Ramos (cell line): ENCODE data around the gene PDP2.

ENCODE experiments used
- in situ Hi-C: fragments of 300-500 bp; cut with MboI; formaldehyde crosslinking; loops from one replicate; pipeline ENCODE4 v1.14.3; 2022; ENCODE audit warnings: low sequenced_read_pairs; ENCODE audit not compliant: unreplicated experiment

PDP2 gene

DNA sequence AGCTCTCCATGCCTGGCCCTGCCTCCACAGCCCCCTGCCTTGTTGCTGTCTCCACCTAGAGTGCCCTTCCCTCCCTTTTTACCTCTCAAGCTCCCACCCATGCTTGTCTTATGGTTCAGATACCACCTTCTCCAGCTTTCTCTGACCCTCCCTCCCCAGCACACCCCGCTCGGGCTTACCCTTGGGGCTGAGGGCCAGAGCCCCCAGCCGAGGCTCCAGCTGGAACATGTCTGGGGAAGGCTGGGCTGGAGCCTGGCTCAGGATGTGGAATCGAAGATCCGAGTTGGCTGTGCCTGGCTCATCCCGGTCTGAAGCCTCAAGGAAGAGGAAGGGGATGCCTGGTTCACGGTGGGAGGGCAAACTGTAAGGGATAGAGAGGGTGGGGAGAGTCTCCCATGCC lies 34.7 kb downstream of the PDP2 start:
- in situ Hi-C loops, result no loop called here

DNA sequence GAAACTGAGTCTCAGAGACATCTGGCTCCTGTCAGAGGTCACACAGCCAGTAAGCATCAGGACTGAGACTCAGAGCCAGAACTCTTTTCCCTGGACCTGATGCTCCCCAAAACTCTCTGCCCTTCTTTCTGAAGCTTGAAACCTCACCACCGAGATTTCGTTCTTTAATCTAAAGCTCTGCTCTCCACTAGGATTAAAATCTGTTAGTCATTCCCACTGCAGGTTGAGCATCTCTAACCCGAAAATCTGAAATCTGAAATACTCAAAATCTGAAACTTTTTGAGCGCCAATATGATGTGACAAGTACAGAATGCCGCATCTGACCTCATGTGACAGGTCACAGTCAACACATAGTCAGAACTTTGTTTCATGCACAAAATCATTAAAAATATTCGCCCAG lies 36.2 kb downstream of the PDP2 start:
- in situ Hi-C loops, result no loop called here

DNA sequence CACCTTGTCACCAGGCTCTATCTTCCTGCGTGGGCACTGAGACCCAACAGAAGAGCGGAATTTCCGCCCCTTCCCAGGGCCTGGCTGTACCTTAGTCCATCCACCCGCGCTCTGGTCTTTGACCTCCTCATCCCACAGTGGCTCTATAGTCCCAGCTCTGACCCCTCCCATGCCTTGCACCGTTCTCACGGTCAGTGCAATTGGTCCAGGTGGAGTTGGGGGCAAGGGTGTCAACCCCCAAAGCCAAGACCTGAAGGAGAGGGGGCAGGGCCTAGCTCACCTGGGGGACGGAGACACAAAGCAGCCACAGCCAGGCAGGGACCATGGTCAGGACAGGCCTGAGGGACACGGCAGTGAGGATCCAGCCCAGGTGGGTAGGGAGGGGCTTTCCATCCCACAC lies 37.4 kb downstream of the PDP2 start:
- in situ Hi-C loops, result no loop called here

DNA sequence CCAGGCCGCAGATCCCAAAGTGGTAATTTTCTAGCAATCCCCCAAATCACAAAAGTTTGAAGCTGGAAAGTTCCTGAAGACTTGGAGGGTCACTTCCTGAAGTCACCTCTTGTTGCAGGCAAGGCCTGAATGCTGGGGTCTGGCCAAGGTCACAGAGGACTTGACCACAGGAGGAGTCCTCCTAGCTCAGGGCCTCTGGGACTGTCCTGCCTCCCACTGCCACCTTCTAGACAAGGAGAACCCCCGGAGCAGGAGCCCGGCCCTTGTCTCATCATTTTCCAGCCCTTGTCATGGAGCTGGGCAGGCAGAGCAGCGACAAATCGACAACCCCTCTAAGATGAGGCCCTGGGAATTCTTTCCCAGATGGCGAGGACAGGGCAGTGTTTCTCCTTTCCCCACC lies 38.0 kb downstream of the PDP2 start:
- in situ Hi-C loops, result no loop called here

DNA sequence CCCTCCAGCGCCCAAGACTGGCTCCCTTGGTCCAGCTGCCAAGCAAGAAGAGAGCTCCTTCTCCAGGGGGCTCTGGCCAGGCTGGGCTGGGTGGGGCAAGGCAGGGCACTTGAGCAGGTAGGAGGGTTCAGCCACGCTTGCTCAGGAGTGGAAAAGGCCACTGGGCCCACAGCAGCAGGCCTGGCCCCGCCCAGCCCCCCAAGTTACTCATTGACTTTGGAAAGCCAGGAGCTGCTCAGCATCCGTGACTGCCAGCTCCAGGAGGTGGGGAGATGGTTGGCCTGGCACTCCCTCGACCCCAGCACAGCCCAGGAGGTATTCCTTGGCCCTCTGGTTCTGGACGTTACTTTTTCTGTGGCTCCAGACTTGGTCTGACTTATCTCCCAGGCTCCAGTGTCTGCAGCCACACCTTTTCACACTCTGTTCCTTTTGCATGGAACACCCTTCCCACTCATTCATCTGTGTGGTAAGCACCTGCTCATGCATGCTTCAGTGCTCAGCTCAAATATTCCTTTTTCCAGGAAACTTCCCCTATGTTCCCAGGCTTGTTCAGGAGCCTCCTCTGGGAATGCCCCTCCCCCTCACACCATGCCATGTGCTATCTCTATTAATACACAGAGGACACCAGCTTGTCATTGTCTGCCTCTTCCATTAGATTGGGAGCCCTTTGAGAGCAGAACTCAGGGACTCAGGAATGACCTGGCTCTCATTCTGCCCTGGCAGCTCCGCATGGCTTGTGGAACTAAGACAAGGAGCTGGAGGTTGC lies 38.7 kb downstream of the PDP2 start, which contains the start of gene CDH16:
Gene CDH16 (minus strand): TSS at position 83 of the 766 bp plus-strand sequence. CDS start 820 bp downstream, outside the sequence.
- in situ Hi-C loops, result no loop called here

DNA sequence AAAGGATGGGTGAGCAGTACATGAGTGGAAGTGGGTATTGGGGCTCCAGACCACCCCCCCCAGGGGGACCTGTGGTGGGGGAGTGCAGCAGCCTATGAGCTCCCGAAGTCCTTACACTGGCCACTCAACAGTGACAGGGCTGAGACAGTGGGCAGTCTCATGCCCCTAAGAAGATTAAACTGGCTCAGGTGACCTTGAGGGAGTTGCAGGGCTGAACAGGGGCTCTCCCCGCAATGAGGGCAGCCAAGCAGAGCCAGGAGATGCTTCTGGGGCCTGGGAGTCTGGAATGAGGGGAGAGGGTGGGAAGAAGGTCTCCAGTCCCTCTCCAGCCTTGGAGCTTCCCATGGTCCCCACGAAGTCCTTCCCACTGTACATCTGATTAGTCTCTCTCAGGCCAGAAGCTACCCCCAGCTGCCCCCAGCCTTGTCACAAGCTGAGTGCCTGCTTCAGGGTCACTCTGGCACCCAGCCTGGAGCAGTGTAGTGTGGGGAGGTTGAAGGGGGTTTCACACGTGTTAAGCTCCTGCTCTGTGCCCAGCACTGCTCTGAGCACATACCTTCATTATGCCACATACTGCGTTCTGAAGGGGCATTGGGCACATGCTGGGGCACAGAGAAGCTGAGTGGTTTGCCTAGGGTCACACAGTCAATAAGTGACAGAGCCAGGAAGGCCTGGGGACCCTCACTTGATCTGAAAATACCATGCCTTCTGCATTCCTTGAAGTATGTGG lies 39.4 kb downstream of the PDP2 start:
- in situ Hi-C loops, result no loop called here

DNA sequence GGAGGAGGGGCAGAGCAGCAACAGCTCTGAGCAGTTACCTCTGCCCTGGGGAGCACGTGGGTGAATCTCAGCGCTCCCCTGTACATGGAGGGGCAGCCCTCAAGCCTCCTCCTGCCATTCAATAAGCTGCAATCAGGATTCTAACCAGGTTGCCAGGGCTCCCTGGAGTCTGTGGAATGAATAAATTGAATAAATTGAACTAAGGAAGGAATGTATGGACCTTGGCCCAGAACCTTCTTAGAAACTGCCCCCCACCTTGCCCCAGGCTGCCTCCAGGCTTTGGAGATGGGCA lies 39.9 kb downstream of the PDP2 start:
- in situ Hi-C loops, result no loop called here

DNA sequence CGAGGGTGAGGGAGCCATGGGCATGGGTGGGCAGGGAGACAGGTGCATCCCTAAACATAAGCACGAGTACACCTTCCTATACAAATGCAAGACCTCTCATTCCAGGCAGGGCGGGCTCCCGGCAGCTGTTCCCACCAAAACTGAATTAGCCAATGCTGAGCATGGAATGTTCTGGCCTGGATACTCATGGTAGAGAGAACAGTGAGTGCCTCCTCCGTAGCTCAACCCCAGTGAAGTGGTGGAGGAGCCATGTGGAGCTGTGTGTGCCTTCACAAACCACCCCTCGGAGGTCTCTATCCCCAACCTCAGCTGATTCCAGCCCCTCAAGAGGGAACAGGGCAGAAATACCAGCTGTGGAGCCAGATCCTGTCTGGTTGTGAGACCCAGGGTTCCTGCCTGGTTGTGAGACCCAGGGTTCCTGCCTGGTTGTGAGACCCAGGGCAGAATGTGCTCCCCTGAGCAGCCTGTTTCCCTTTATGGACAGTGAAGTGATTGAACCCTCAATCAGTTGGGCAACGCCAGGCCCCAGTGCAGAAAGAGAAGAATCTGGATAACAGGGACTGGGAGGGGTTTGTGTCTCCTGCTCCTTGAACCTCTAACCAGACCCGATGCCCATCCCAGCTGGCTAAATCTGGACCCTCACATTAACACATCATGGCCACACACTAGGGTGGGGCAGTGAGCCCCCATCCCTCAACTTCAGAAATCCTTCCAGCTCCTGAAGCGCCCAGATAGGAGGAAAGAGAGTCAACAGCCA lies 40.8 kb downstream of the PDP2 start:
- in situ Hi-C loops, result no loop called here

DNA sequence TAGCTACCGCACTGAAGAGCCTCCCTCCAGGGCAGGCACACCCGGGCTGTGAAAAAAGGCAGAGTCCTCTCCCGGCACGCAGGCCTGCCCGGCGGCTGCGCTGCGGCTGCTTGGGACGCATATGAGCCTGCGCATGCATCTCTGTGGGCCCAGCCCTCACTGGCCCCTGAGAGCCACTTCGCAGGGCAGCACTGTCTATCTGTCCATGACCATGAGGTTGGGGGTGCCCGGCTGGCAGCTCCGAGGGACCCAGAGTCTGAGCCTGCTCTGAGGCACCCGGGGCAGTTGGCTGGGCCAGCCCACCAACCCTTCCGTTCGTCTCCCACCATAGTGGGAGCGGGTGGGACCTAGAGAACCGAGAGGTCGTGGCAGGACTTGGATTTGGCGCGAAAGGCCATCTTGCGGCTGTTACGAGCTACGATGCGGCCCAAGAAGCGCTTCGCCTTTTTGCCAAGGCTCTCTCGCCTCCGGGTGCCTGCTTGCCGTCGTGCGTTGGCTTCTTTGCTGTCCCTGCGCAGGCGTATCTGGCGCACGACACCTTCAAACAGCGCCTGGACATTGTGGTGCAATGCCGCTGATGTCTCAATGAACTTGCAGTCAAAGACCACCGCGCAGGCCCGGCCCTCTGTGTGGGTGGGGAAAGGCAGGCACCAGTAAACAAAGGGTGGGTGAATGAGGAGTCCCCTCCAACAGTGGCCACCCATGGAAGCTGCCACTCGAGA lies 41.6 kb downstream of the PDP2 start:
- in situ Hi-C loops, result no loop called here

DNA sequence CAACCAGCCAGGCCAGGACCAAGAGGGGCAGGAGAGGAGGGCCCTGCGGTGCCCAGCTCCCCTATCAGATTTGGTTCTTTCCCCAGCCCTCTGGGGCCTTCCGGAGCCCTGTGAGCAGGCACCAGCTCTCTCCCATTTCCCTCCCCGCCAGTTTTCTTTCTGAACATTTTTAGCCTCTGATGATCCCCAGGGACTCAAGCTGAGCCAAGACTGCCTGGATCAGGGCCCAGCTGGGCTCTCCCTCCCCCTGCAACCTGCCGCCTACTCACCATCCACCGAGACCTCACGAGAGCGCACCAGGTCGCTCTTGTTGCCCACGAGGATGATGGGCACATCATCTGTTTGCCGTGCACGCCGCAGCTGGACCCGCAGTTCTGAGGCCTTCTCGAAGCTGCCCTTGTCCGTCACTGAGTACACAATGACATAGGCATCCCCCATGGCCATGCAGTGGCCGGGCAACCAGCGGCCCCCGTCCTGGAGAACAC lies 43.0 kb downstream of the PDP2 start:
- in situ Hi-C loops, result no loop called here

DNA sequence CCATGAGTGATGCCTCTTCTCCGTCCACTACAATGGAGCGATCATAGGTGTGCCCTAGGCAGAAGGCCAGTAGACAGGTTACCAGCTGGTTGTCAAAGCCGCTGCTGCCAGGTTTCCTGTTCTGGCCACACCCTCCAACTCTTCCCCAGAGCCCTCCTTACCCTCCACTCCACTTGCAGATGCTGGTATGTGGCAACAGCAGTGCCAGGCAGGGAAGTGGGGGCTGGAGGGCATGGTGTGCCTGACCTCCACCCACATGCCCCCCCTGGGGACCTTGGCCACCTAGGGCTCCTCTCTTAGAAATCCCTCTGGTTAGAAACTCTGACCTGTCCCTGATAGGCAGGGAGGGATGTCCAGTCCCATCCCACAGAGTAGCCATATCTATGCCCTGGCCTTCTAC lies 43.6 kb downstream of the PDP2 start:
- in situ Hi-C loops, result no loop called here

DNA sequence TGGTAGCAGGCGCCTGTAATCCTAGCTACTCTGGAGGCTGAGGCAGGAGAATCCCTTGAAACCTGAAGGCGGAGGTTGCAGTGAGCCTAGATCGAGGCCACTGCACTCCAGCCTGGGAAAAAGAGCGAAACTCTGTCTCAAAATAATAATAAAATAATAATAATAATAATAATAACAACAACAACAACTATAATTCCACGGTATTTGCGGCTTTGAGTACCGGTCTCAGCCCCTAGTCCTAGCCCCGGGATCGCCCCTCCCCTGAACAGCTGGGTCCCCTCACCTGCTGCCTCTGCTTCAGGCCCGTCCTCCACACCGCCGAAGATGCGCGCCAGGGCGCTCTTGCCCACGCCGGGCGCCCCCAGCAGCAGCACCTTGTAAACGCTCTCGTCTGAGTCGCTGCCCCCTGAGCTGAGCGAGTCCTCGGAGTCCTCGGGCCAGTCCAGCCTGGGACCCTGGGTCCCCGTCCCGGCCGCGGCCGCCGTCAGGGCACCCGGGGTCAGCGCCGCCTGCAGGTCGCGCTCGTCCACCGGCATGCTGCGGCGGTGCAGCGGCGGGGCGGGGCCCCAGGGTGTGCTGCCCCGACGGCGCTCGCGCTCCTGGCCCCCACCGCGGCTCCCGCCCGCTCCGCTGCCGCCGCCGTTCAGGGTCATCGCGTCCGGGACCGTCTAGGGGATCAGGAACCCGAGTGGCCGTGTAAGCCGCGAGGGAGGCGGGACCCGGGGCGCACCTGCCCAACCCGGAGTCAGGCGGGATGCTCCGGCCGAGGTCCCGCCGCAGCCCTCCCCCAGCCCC lies 44.4 kb downstream of the PDP2 start:
- in situ Hi-C loops, result no loop called here

DNA sequence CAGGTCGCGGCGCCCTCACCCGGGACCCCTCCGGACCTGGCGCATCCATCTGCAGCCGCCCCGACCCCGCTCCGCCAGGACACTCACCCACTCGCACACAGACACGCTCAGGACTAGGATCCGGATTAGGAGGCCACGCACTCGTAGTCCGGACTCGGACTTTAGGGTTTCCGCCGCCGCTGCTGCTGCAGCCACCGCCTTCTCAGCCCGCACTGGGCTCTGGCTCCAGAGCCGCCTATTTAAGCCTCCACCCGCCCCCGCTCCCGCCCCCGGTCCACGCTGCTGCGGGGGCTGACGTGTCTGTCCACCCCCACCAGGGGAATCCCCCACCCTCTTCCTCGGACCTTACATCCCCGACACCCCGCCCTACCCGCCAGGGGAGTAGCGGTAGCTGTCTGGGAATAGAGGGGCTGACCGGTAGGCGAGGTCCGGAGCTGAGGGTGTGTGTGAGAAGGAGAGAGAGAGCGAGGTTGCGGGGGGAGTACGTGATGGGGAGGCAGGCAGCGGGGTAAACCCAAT lies 45.1 kb downstream of the PDP2 start, which contains the start of gene RRAD:
Gene RRAD (minus strand): TSS at position 214 of the 519 bp plus-strand sequence. CDS start 356 bp downstream, outside the sequence.
- in situ Hi-C loops, result no loop called here

DNA sequence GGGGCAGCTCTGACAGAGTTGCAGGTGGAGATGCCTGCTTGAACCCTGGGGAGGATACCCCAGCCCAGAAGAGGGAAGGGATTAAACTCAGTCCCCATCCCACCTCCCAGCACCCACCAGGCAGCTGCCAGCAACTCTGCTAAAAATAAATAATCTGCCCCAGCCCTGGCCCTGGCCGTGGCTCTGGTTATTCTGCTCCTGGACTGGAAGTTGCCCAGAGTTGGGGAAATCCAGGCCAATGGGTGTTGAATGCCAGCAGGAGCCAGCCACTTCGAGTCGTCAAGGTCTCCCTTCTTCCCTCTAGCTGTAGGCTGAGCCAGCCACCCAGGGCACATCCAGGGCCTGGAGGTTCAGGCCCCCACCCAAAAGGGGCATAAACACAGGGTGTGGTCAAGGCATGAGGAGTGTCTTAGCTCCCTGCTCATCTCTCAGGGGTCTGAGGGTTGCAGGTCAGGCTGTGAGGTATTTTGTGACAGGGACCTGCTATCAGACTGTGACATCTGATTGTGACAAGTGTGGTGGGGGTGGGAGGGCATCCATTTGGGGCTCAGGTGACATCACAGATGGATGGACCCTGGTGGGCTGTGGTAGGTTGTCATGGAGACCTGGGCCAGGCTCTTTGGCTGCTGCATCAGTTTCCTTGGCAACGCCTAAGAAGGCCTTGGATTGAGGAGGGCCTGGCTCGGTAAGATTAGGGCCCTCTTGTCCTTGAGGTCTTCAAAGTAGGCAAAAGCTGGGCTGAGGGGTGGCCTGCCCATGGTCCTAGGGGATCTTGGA lies 46.0 kb downstream of the PDP2 start:
- in situ Hi-C loops, result no loop called here

DNA sequence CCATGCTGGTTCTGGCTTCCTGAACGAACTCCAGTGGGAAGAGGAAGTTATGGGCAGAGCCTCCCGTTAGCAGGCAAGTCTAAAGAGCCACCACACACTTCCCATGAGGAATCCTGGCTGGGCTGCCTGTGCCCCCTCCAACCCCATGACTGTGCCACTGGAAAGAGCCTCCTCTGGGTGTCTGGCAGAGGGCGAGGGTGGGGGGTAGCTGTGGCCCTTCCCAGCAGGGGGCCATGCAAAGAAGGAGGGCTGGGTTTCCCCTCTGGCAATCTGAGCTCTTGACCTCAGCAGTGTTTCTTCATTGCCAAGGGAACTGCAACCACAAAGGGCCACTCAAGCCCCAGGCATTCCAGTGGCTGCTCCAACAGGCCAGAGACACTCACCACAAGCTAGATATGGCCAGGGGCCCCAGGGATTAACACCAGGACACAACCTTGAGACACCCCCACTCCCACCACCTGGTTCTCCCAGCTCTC lies 46.7 kb downstream of the PDP2 start:
- in situ Hi-C loops, result no loop called here

DNA sequence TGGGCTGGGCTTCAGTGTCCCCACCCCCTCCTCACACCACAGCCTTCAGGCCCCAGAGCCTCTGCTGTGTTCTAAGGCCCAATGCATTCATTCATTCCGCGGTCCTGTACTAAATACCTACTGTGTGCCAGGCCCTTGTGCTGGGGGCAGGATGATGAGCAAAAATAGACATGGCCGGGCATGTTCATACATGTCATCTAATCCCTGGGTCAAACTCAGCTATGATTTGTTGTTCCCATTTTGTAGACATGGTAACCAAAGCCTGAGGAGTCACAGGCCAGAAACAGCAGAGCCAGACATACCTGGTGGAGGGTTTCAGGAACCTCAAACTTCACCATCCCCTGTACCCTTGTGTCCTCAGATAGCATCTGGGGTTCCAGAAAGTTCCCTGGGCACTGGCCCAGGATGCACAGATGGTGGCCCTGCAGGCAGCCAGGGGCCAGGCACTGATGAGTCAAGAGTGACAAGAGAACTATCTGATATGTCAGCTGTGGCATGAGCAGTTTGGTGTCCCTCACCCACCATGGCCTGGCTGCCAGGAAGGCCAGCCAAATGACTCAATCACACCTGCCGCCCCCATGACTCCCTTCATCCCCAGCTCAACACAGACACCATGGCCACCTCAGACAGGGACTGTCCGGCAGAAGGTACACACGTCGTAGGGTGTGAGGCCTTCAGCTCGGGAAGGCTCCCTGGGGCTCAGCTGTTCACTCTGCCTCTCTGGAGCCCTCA lies 47.8 kb downstream of the PDP2 start:
- in situ Hi-C loops, result no loop called here

DNA sequence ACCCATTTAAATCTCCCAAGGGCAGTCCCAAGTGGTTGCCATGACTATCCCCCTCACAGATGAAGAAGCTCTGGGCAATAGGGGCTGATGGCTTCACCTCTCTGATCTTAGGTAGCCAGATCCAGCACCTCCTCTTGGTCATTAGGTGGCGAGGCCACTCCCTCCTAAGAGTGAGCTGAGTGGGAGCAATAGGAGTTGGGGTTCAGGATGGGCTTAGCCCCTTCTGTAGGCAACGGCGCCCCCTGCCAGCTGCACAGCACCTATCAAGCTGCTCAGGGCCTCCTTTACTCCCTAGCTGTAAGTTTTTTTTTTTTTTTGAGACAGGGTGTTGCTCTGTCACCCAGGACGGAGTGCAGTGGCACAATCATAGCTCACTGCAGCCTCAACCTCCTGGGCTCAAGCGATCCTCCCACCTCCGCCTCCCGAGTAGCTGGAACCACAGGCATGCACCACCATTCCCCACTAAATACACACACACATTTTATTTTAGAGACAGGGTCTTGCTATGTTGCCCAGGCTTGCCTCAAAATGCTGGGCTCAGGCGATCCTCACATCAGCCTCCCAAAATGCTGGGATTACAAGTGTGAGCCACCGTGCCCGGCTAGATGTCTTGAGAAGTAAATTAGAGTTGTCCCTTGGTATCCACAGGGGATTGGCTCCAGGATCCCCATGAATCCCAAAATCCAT lies 48.5 kb downstream of the PDP2 start:
- in situ Hi-C loops, result no loop called here
